Esophagus muscularis mucosa (tissue), 4 donors: Measurements from ENCODE around the gene CC2D1A.

Experiments
- CTCF ChIP-seq, 3 experiments: fragments of 200-600 bp in 2 of 3; fragments of 450-650 bp in 1 of 3; sonication (generic) in 2 of 3; IDR thresholded peaks; one replicate each; pipeline ENCODE4 v1.5.1; 2017 to 2019; ENCODE audit warnings: antibody characterized with exemption in 3 of 3, mild to moderate bottlenecking in 2 of 3, moderate library complexity in 1 of 3
- EP300 ChIP-seq: sonication (generic); formaldehyde crosslinking; IDR thresholded peaks from one replicate; pipeline ENCODE4 v1.6.1; 2017; ENCODE audit warnings: antibody characterized with exemption
- POLR2A ChIP-seq: fragments of 450-650 bp; IDR thresholded peaks from one replicate; pipeline ENCODE4 v1.6.1; 2017; ENCODE audit warnings: antibody characterized with exemption, moderate library complexity, mild to moderate bottlenecking, low read depth

GRCh38 chr19:13875824-13876223 lies 30.2 kb upstream of the CC2D1A start:
- TF ChIP-seq CTCF (IDR thresholded peaks at IDR 0.05) = no peak
- TF ChIP-seq POLR2A = no peak
- no peak for TF ChIP-seq EP300
